Measurements from ENCODE around the gene PERM1. TPM values are rescaled to one million over a fixed set of nuclear protein-coding genes. Genes with fewer than 3 reads are reported as not detected.
A peak's percentile ranks its signal among the peaks of the same experiment; 100 is the strongest.

The PERM1 gene
- total RNA-seq, 4 donors from 2014 or later = 0.22 TPM; not detected in 3

- Histone ChIP-seq H3K9me3 (no peaks in the 10 kb centered on the region), H3K36me3 (peaks cover 16 to 38% of the 10 kb centered on the region in 2 donors), H3K4me1 (peaks cover 7 to 29% of the 10 kb centered on the region in 2 donors), H3K27ac (no peak overlapping the region), H3K4me3 (replicated peaks in 1 of 3) (no peak overlapping the region), H3K27me3 (peaks cover 12% of the 10 kb centered on the region)
- no peak for DNase-seq
- WGBS, 2 donors = 91 to 95% methylated on average over 20 to 23 of the region's 29 CpGs
- no peak for TF ChIP-seq CTCF (IDR thresholded peaks at IDR 0.05)
- no peak for TF ChIP-seq POLR2A (IDR thresholded peaks at IDR 0.05)
- intact Hi-C loops (cut with DNase I) = no loop called here
These were observed 36.0 kb downstream of the PERM1 start for GRCh38 chr1:945688-946556.

GRCh38 chr1:944341-945325 lies 37.3 kb downstream of the PERM1 start:
- TF ChIP-seq CTCF (IDR thresholded peaks at IDR 0.05) (no peak), POLR2A (IDR thresholded peaks at IDR 0.05) (no peak)
- Histone ChIP-seq H3K27ac (no peak overlapping the region), H3K4me3 (replicated peaks in 1 of 3) (no peak overlapping the region), H3K9me3 (no peaks in the 10 kb centered on the region), H3K36me3 (peaks cover 8 to 29% of the 10 kb centered on the region in 2 donors), H3K27me3 (peaks cover 12% of the 10 kb centered on the region), H3K4me1 (peaks cover 13 to 40% of the 10 kb centered on the region in 2 donors)
- intact Hi-C loops (cut with DNase I) = no loop called here
- WGBS, 2 donors = 79 to 83% methylated on average over 28 of the region's 28 CpGs
- no peak for DNase-seq

- Histone ChIP-seq H3K27me3 (peaks cover 12% of the 10 kb centered on the region), H3K9me3 (no peaks in the 10 kb centered on the region)
These were observed 38.1 kb downstream of the PERM1 start for GRCh38 chr1:943545-944340.

More at GRCh38 chr1:943545-944340, 38.1 kb downstream of the PERM1 start:
- WGBS, 2 donors = 76 to 78% methylated on average over 21 to 27 of the region's 27 CpGs
- TF ChIP-seq CTCF (IDR thresholded peaks at IDR 0.05) = no peak
- no peak for TF ChIP-seq POLR2A (IDR thresholded peaks at IDR 0.05)
- Histone ChIP-seq H3K36me3 (peaks cover 7 to 23% of the 10 kb centered on the region in 2 donors), H3K4me3 (replicated peaks in 1 of 3) (no peak overlapping the region), H3K4me1 (peaks cover 13 to 47% of the 10 kb centered on the region in 2 donors), H3K27ac (peak overlapping the region in 1 of 3 donors; percentile 87)
- intact Hi-C loops (cut with DNase I) = no loop called here
- DNase-seq = no peak

All from thyroid gland (tissue), 4 donors.